Duodenal mucosa (tissue), 2 donors: ENCODE results near the gene COBL.

ENCODE experiments used
- H3K27ac ChIP-seq: one replicate; pipeline ENCODE4 v1.7.0; 2013; ENCODE audit warnings: low read depth, low read length
- H3K27me3 ChIP-seq, 2 donors: one replicate each; pipeline ENCODE4 v1.7.0; 2013; ENCODE audit warnings: low read length in 2 of 2, control low read depth in 1 of 2; ENCODE audit not compliant: insufficient read depth in 2 of 2, control insufficient read depth in 1 of 2
- H3K36me3 ChIP-seq, 2 donors: one replicate each; pipeline ENCODE4 v1.7.0; 2013; ENCODE audit warnings: low read length in 2 of 2, control low read depth in 1 of 2; ENCODE audit not compliant: insufficient read depth in 2 of 2, control insufficient read depth in 1 of 2
- H3K4me1 ChIP-seq, 2 donors: one replicate each; pipeline ENCODE4 v1.7.0; 2013; ENCODE audit warnings: low read length in 2 of 2, control low read depth in 1 of 2; ENCODE audit not compliant: insufficient read depth in 2 of 2, control insufficient read depth in 1 of 2
- H3K4me3 ChIP-seq, 2 donors: one replicate each; pipeline ENCODE4 v1.7.0; 2013; ENCODE audit warnings: low read length in 2 of 2, low read depth in 1 of 2
- H3K9ac ChIP-seq, 2 donors: one replicate each; pipeline ENCODE4 v1.7.0; 2013; ENCODE audit warnings: low read length in 2 of 2, low read depth in 1 of 2
- H3K9me3 ChIP-seq, 2 donors: one replicate each; pipeline ENCODE4 v1.7.0; 2013; ENCODE audit warnings: low read length in 2 of 2, control low read depth in 1 of 2; ENCODE audit not compliant: control insufficient read depth in 1 of 2

The COBL gene

GRCh38 chr7:51108134-51108533 is 208.5 kb downstream of the COBL start:
- H3K4me3 ChIP-seq = no peak overlapping the region
- H3K27ac ChIP-seq = no peak overlapping the region
- H3K27me3 ChIP-seq = no peaks in the 10 kb centered on the region
- no peaks in the 10 kb centered on the region for H3K4me1 ChIP-seq
- H3K9ac ChIP-seq = no peak overlapping the region
- H3K9me3 ChIP-seq = no peaks in the 10 kb centered on the region
- no peaks in the 10 kb centered on the region for H3K36me3 ChIP-seq

DNA sequence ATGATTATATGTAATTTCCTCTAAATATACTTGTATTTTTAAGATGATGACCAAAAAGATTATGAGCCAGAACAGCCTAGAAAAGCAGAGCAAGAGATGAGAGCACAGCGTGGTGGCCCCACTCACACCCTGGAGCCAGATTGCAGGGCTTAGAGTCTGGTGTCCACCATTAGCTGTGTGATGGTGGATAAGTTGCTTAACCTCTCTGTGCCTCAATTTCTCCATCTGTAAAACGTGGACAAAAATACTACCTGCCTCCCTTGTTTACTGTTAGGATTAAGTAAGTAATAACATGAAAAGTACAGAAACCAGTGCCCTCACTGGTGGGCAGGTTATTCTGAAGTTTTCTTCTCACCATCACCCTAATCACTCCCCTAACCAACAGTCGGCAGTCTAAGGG is 212.3 kb downstream of the COBL start:
- Histone ChIP-seq H3K9ac (no peak overlapping the region), H3K9me3 (no peaks in the 10 kb centered on the region), H3K36me3 (no peaks in the 10 kb centered on the region), H3K4me3 (no peak overlapping the region), H3K27me3 (no peaks in the 10 kb centered on the region), H3K27ac (no peak overlapping the region), H3K4me1 (no peaks in the 10 kb centered on the region)

GRCh38 chr7:51103718-51104117 is 212.9 kb downstream of the COBL start:
- Histone ChIP-seq H3K27ac (no peak overlapping the region), H3K36me3 (no peaks in the 10 kb centered on the region), H3K27me3 (no peaks in the 10 kb centered on the region), H3K9ac (no peak overlapping the region), H3K9me3 (peaks cover 0 to under 1% of the 10 kb centered on the region in 2 donors), H3K4me1 (no peaks in the 10 kb centered on the region), H3K4me3 (no peak overlapping the region)

- Histone ChIP-seq H3K4me1 (no peaks in the 10 kb centered on the region), H3K9ac (no peak overlapping the region), H3K27ac (no peak overlapping the region), H3K27me3 (no peaks in the 10 kb centered on the region), H3K36me3 (no peaks in the 10 kb centered on the region), H3K9me3 (peaks cover 0 to 9% of the 10 kb centered on the region in 2 donors), H3K4me3 (no peak overlapping the region)
Measured at GRCh38 chr7:51102828-51103227, 213.8 kb downstream of the COBL start.

DNA sequence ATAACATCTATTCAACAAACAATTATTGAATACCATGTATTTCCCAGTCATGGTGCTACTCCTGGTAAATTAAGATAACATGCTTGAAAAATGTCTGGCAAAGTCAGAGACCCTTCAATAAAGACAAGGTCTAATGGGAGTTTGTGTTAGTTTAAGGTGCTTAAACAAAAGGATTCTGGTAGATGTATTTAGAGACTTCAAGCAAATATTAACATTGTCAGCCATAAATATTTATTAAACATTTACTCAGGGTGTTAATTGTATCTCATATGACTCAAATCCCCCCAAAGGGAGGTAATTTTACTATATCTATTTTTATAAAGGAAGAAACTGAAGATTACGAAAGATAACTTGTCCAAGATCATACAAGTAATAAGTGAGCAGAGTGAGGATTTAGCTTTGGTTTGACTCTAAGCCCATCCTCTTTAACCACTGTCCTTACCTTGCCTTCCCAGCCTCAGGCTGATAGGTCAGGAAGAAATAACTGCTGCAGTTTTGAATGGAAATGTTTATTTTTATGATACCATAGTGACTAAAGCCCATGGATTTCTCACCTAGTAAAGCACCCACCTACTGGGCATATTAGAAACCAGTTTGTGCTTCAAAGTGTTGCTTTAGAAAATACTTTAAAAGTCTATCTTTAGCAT is 215.4 kb downstream of the COBL start:
- no peaks in the 10 kb centered on the region for H3K4me1 ChIP-seq
- H3K9ac ChIP-seq = no peak overlapping the region
- H3K9me3 ChIP-seq = peaks cover 0 to 9% of the 10 kb centered on the region in 2 donors
- no peaks in the 10 kb centered on the region for H3K27me3 ChIP-seq
- no peak overlapping the region for H3K27ac ChIP-seq
- H3K4me3 ChIP-seq = no peak overlapping the region
- no peaks in the 10 kb centered on the region for H3K36me3 ChIP-seq

- H3K27ac ChIP-seq = no peak overlapping the region
- no peak overlapping the region for H3K9ac ChIP-seq
Measured at GRCh38 chr7:51090411-51090810, 226.2 kb downstream of the COBL start.

DNA sequence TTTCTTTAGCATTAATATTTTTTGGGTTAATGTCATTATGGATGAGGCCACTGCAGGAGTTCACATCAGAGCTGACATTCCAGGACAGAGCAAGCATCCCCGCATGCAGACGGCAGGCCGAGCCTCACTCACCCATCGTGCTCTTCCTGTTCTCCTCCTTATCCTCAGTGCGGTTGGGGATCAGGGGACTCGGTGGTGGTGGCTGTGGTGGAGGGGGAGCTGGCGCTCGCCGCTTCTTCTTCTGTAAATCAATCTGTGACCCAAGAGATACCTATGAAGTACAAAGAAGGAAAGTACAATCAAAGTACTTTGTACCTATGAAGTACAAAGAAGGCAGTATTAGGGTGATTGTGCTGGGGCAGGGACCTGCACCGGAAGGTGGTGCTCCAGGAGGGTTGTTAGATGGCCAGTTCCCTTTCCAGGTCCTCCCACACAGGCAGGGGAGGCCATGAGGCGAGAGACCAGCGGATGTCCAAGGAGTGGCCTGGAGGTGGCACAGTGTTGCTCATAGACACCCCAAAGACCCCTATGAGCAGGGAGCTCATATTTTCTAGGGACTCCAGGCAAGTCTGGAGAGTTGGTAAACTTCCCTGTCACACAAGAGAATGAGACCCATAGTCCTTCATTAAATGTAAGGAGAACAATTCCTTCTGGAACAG is 231.4 kb downstream of the COBL start:
- H3K9me3 ChIP-seq = no peaks in the 10 kb centered on the region
- H3K4me3 ChIP-seq = no peak overlapping the region
- no peak overlapping the region for H3K27ac ChIP-seq
- H3K9ac ChIP-seq = no peak overlapping the region
- H3K4me1 ChIP-seq = peaks cover 22 to 26% of the 10 kb centered on the region in 2 donors
- H3K36me3 ChIP-seq = peaks cover 0 to 3% of the 10 kb centered on the region in 2 donors
- no peaks in the 10 kb centered on the region for H3K27me3 ChIP-seq

More at GRCh38 chr7:51090411-51090810, 226.2 kb downstream of the COBL start:
- no peaks in the 10 kb centered on the region for H3K4me1 ChIP-seq
- H3K27me3 ChIP-seq = no peaks in the 10 kb centered on the region
- H3K4me3 ChIP-seq = no peak overlapping the region
- H3K36me3 ChIP-seq = peaks cover 0 to 3% of the 10 kb centered on the region in 2 donors
- H3K9me3 ChIP-seq = peaks cover 0 to 2% of the 10 kb centered on the region in 2 donors

GRCh38 chr7:51084121-51084520 is 232.5 kb downstream of the COBL start:
- H3K4me3 ChIP-seq = no peak overlapping the region
- no peak overlapping the region for H3K9ac ChIP-seq
- H3K27me3 ChIP-seq = no peaks in the 10 kb centered on the region
- no peak overlapping the region for H3K27ac ChIP-seq
- H3K4me1 ChIP-seq = peaks cover 22 to 26% of the 10 kb centered on the region in 2 donors
- H3K9me3 ChIP-seq = no peaks in the 10 kb centered on the region
- peaks cover 0 to 3% of the 10 kb centered on the region in 2 donors for H3K36me3 ChIP-seq

GRCh38 chr7:51082940-51083533 is 233.6 kb downstream of the COBL start:
- no peaks in the 10 kb centered on the region for H3K9me3 ChIP-seq
- H3K36me3 ChIP-seq = no peaks in the 10 kb centered on the region
- H3K4me1 ChIP-seq = peaks cover 22 to 26% of the 10 kb centered on the region in 2 donors
- no peak overlapping the region for H3K27ac ChIP-seq
- H3K27me3 ChIP-seq = no peaks in the 10 kb centered on the region
- H3K9ac ChIP-seq = no peak overlapping the region
- H3K4me3 ChIP-seq = no peak overlapping the region

GRCh38 chr7:51082096-51082840 is 234.3 kb downstream of the COBL start:
- peaks cover 22 to 29% of the 10 kb centered on the region in 2 donors for H3K4me1 ChIP-seq
- H3K4me3 ChIP-seq = peak overlapping the region in 1 of 2 donors; percentile 0
- H3K36me3 ChIP-seq = no peaks in the 10 kb centered on the region
- H3K9me3 ChIP-seq = no peaks in the 10 kb centered on the region
- no peak overlapping the region for H3K27ac ChIP-seq
- no peaks in the 10 kb centered on the region for H3K27me3 ChIP-seq
- no peak overlapping the region for H3K9ac ChIP-seq
